ENCODE data around the gene SMIM44. TPM values are rescaled to one million over a fixed set of nuclear protein-coding genes. Genes with fewer than 3 reads are reported as not detected.

SMIM44 gene
- polyA plus RNA-seq, 1 experiment, result not detected

- no peaks in the 10 kb centered on the region for H3K27me3 ChIP-seq (ENCODE audit: control insufficient read depth, insufficient read depth, low read length)
- H3K36me3 ChIP-seq (ENCODE audit: control insufficient read depth, insufficient read depth, low read length), result peaks cover 18% of the 10 kb centered on the region
- TF ChIP-seq CTCF (IDR thresholded peaks at IDR 0.05; ENCODE audit: insufficient read depth, low read depth, low read length), result no peak
- CTCF ChIA-PET, result no interaction called here
- DNase-seq (ENCODE audit: low read depth), result no peak
- no peak overlapping the region for H3K4me3 ChIP-seq (ENCODE audit: low read depth, low read length)
- POLR2A ChIA-PET, result no interaction called here
Observed at GRCh38 chr19:3516675-3517207, 33.5 kb upstream of the SMIM44 start.

- TF ChIP-seq CTCF (IDR thresholded peaks at IDR 0.05; ENCODE audit: insufficient read depth, low read depth, low read length), result no peak
- CTCF ChIA-PET, result interaction anchor here (1.2 kb wide), 1 partner anchor 19 kb away, joined by 3 read pairs; no protein-coding TSS in a partner anchor
- H3K27me3 ChIP-seq (ENCODE audit: control insufficient read depth, insufficient read depth, low read length), result no peaks in the 10 kb centered on the region
- H3K4me3 ChIP-seq (ENCODE audit: low read depth, low read length), result no peak overlapping the region
- DNase-seq (ENCODE audit: low read depth), result no peak
- H3K36me3 ChIP-seq (ENCODE audit: control insufficient read depth, insufficient read depth, low read length), result peaks cover 19% of the 10 kb centered on the region
- POLR2A ChIA-PET, result no interaction called here
Observed at GRCh38 chr19:3515891-3516422, 32.7 kb upstream of the SMIM44 start.

- no peak for DNase-seq (ENCODE audit: low read depth)
- POLR2A ChIA-PET, result no interaction called here
- CTCF ChIA-PET, result interaction anchor here (0.8 kb wide), 1 partner anchor 20 kb away, joined by 3 read pairs; no protein-coding TSS in a partner anchor
- TF ChIP-seq CTCF (IDR thresholded peaks at IDR 0.05; ENCODE audit: insufficient read depth, low read depth, low read length), result no peak
- Histone ChIP-seq H3K4me3 (ENCODE audit: low read depth, low read length) (no peak overlapping the region), H3K36me3 (ENCODE audit: control insufficient read depth, insufficient read depth, low read length) (peaks cover 13% of the 10 kb centered on the region), H3K27me3 (ENCODE audit: control insufficient read depth, insufficient read depth, low read length) (no peaks in the 10 kb centered on the region)
Observed at GRCh38 chr19:3514930-3515329, 31.7 kb upstream of the SMIM44 start.

GRCh38 chr19:3513229-3514140, 30.2 kb upstream of the SMIM44 start:
- no peak for TF ChIP-seq CTCF (IDR thresholded peaks at IDR 0.05; ENCODE audit: insufficient read depth, low read depth, low read length)
- peaks cover 16% of the 10 kb centered on the region for H3K36me3 ChIP-seq (ENCODE audit: control insufficient read depth, insufficient read depth, low read length)
- H3K4me3 ChIP-seq (ENCODE audit: low read depth, low read length), result no peak overlapping the region
- ChIA-PET POLR2A (no interaction called here), CTCF (interaction anchor here (1.3 kb wide), 1 partner anchor 31 kb away, joined by 4 read pairs; no protein-coding TSS in a partner anchor)
- H3K27me3 ChIP-seq (ENCODE audit: control insufficient read depth, insufficient read depth, low read length), result no peaks in the 10 kb centered on the region
- no peak for DNase-seq (ENCODE audit: low read depth)

GRCh38 chr19:3512562-3513228, 29.5 kb upstream of the SMIM44 start:
- DNase-seq (ENCODE audit: low read depth), result no peak
- H3K4me3 ChIP-seq (ENCODE audit: low read depth, low read length), result no peak overlapping the region
- POLR2A ChIA-PET, result no interaction called here
- peaks cover 16% of the 10 kb centered on the region for H3K36me3 ChIP-seq (ENCODE audit: control insufficient read depth, insufficient read depth, low read length)
- no peak for TF ChIP-seq CTCF (IDR thresholded peaks at IDR 0.05; ENCODE audit: insufficient read depth, low read depth, low read length)
- no peaks in the 10 kb centered on the region for H3K27me3 ChIP-seq (ENCODE audit: control insufficient read depth, insufficient read depth, low read length)
- CTCF ChIA-PET, result interaction anchor here (1.3 kb wide), 1 partner anchor 32 kb away, joined by 4 read pairs; no protein-coding TSS in a partner anchor

Measured in BJ (cell line).